ENCODE data around the gene CFAP298. TPM values are rescaled to one million over a fixed set of nuclear protein-coding genes. Genes with fewer than 3 reads are reported as not detected.
"Not testable (repeated sequence)": the region's sequence is repeated elsewhere in the genome, so short reads cannot be mapped to it uniquely, and the experiment has no call there.

CFAP298 gene
- total and polyA plus RNA-seq, 10 donors: 22.4 to 34.6 (median 27.7) TPM

- Histone ChIP-seq H3K4me3 (no peak overlapping the region), H3K9me3 (peaks cover 0 to 16% (median 11%) of the 10 kb centered on the region in 8 donors), H3K27ac (peak overlapping the region in 1 of 8 donors; percentile 4), H3K27me3 (replicated peaks in 1 of 7) (peaks cover 0 to 7% (median 0%) of the 10 kb centered on the region in 7 donors), H3K36me3 (no peaks in the 10 kb centered on the region), H3K4me1 (no peaks in the 10 kb centered on the region)
- WGBS, 5 donors: 56 to 67% (median 64%) methylated on average over 5 of the region's 5 CpGs
- intact Hi-C loops (cut with DNase I; ENCODE audit: low total_unique reads): no loop called here
- no peak for TF ChIP-seq POLR2A (IDR thresholded peaks at IDR 0.05)
- TF ChIP-seq CTCF (IDR thresholded peaks at IDR 0.05 in 8 of 11, conservative IDR thresholded peaks at IDR 0.05 in 3 of 11): peak in 5 of 11 experiments; percentile 8 to 40 (median 13)
- DNase-seq: no peak
Observed at GRCh38 chr21:32562426-32562825, 49.8 kb downstream of the CFAP298 start.

GRCh38 chr21:32561476-32561875, 50.7 kb downstream of the CFAP298 start:
- H3K4me1 ChIP-seq; H3K27me3 ChIP-seq (replicated peaks in 1 of 7); intact Hi-C loops (cut with DNase I; ENCODE audit: low total_unique reads); H3K27ac ChIP-seq; DNase-seq; H3K36me3 ChIP-seq; H3K4me3 ChIP-seq: not testable (repeated sequence)
- WGBS, 5 donors: 87 to 92% (median 92%) methylated on average over 1 of the region's 1 CpG
- peaks cover 0 to 16% (median 11%) of the 10 kb centered on the region in 8 donors for H3K9me3 ChIP-seq

GRCh38 chr21:32560896-32561295, 51.3 kb downstream of the CFAP298 start:
- no peak for TF ChIP-seq POLR2A (IDR thresholded peaks at IDR 0.05)
- no peak for TF ChIP-seq POLR2AphosphoS5 (IDR thresholded peaks at IDR 0.05)
- no peak for TF ChIP-seq CTCF (IDR thresholded peaks at IDR 0.05 in 8 of 11, conservative IDR thresholded peaks at IDR 0.05 in 3 of 11)
- Histone ChIP-seq H3K27ac (no peak overlapping the region), H3K9me3 (peaks cover 0 to 16% (median 11%) of the 10 kb centered on the region in 8 donors), H3K27me3 (replicated peaks in 1 of 7) (no peaks in the 10 kb centered on the region), H3K4me3 (no peak overlapping the region), H3K36me3 (no peaks in the 10 kb centered on the region), H3K4me1 (no peaks in the 10 kb centered on the region)
- intact Hi-C loops (cut with DNase I; ENCODE audit: low total_unique reads): no loop called here
- no peak for DNase-seq
- 94 to 99% (median 96%) methylated on average over 3 of the region's 3 CpGs for WGBS, 5 donors

- Histone ChIP-seq H3K27me3 (replicated peaks in 1 of 7) (no peaks in the 10 kb centered on the region), H3K27ac (no peak overlapping the region), H3K4me3 (no peak overlapping the region), H3K4me1 (no peaks in the 10 kb centered on the region), H3K9me3 (peaks cover 0 to under 1% (median 0%) of the 10 kb centered on the region in 8 donors), H3K36me3 (no peaks in the 10 kb centered on the region)
- 85 to 92% (median 90%) methylated on average over 6 of the region's 6 CpGs for WGBS, 5 donors
- intact Hi-C loops (cut with DNase I; ENCODE audit: low total_unique reads): no loop called here
- DNase-seq: no peak
- TF ChIP-seq POLR2A (IDR thresholded peaks at IDR 0.05): no peak
- no peak for TF ChIP-seq CTCF (IDR thresholded peaks at IDR 0.05 in 8 of 11, conservative IDR thresholded peaks at IDR 0.05 in 3 of 11)
- TF ChIP-seq POLR2AphosphoS5 (IDR thresholded peaks at IDR 0.05): no peak
Observed at GRCh38 chr21:32559006-32559610, 53.1 kb downstream of the CFAP298 start.

Measured in spleen (tissue), 11 donors.